Fibroblast of lung (primary cell): ENCODE measurements around the gene CABP4.

ENCODE experiments used
- EZH2 ChIP-seq: IDR thresholded peaks from 2 replicates; pipeline ENCODE4 v1.5.1; 2012; ENCODE audit warnings: low read length, control low read depth, mild to moderate bottlenecking; ENCODE audit errors: missing control alignments
- TF ChIP-seq, protein P1 (sequence below), 2 donors: IDR thresholded peaks in 1 of 2; conservative IDR thresholded peaks in 1 of 2; 1 replicate in 1 of 2; 2 replicates in 1 of 2; pipeline ENCODE4 v1.5.1; 2011 to 2012; ENCODE audit warnings: low read length in 2 of 2, control low read depth in 1 of 2, inconsistent platforms in 1 of 2, low read depth in 1 of 2, mild to moderate bottlenecking in 1 of 2

DNA sequence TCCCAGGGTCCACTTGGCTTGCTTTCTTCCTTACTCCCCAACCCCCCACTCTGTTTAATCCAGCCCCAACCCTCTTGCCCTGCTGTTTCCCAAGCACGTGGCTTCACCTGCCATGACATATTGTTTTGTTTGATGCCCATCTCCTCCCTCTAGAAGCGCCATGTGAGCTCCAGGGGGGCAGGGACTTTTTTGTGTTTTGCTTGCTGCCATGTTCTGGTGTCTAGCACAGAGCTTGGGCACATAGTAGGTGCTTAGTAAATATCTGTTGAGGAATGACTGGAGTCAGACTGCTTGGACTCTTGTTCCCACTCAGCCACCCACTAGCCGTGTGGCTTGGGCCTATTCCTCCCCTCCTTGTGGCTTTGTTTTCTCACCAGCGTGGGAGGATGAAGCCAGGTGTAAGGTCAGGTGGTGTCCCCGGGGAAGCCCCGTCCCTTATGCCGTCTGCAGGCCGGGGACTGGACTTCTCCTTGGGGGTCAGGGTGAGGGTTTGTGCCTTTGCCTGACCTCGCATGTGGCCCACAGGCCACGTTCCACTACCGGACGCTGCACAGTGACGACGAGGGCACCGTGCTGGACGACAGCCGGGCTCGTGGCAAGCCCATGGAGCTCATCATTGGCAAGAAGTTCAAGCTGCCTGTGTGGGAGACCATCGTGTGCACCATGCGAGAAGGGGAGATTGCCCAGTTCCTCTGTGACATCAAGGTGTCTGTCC, 31.5 kb downstream of the CABP4 start:
- TF ChIP-seq, protein P1, sequence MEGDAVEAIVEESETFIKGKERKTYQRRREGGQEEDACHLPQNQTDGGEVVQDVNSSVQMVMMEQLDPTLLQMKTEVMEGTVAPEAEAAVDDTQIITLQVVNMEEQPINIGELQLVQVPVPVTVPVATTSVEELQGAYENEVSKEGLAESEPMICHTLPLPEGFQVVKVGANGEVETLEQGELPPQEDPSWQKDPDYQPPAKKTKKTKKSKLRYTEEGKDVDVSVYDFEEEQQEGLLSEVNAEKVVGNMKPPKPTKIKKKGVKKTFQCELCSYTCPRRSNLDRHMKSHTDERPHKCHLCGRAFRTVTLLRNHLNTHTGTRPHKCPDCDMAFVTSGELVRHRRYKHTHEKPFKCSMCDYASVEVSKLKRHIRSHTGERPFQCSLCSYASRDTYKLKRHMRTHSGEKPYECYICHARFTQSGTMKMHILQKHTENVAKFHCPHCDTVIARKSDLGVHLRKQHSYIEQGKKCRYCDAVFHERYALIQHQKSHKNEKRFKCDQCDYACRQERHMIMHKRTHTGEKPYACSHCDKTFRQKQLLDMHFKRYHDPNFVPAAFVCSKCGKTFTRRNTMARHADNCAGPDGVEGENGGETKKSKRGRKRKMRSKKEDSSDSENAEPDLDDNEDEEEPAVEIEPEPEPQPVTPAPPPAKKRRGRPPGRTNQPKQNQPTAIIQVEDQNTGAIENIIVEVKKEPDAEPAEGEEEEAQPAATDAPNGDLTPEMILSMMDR (conservative IDR thresholded peaks at IDR 0.05 in 1 of 2, IDR thresholded peaks at IDR 0.05 in 1 of 2; ENCODE audit: low read depth in 1 of 2, low read length in 2 of 2) = no peak
- TF ChIP-seq EZH2 = no peak
